Middle frontal gyrus (tissue), 1 donor: Measurements from ENCODE around the gene SLC9A3.
"Not testable (repeated sequence)": the region's sequence is repeated elsewhere in the genome, so short reads cannot be mapped to it uniquely, and the experiment has no call there.

ENCODE experiments used
- DNase-seq: peaks from one replicate; pipeline ENCODE4 v3.0.0-alpha.2; 2015; ENCODE audit warnings: low spot score; ENCODE audit errors: extremely low spot score

SLC9A3 gene

DNA sequence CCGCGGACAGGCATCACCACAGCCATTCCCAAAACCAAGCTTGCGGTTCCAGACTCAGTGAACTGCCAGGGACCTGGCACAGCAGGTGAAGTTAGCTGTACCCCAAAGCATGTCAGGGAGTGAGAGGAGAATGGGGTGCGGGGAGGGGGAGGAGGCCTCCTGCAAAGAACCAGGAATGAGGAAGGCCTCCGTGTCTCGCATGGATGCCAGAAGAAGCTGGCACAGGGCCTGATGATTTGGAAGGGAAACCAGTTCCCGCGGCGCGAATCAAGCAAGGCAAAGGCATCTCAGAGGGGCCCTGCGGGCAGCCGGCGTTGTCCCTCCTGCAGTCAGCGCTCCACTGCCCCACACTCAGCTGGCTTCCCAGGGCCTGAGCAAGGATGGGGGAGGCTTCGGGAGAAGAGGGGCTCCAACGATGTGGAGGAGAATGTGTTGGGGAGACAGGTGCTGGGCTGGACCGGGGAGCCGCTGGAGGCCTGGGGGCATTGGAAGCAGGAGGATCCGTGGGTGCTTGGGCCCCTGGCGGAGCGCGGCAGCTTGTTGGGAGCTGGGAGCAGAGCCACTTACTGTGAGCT, 14.6 kb downstream of the SLC9A3 start:
- no peak for DNase-seq

- not testable (repeated sequence) for DNase-seq
Measured at GRCh38 chr5:507986-508575, 16.2 kb downstream of the SLC9A3 start.

DNA sequence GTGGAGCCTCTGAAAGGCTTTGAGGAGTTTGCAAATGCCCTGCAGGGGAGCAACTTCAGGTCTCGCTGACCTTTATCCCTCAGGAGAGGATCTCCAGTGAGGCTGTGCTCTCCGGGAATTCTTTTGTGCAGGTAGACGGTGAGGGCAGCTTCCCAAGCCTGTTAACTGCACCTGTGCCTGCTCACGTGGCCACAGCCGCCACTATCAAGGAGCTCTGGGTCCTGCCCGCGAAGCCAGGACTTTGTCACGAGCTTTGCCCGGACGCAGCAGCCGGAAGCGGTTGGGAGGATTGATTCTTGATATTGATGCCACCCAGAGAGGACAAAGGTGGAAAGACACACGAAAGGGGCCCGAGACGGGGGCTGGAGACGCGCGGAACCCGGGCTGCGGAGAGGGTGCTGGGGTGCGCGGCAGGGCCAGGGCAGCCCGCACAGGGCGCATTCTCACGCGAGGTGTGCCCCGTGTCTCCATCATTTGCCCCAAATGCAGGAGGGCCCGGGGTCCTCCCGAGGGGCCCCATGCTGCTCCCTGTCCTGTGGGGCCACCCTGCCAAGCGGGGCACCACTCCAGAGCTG, 18.2 kb downstream of the SLC9A3 start:
- no peak for DNase-seq

DNA sequence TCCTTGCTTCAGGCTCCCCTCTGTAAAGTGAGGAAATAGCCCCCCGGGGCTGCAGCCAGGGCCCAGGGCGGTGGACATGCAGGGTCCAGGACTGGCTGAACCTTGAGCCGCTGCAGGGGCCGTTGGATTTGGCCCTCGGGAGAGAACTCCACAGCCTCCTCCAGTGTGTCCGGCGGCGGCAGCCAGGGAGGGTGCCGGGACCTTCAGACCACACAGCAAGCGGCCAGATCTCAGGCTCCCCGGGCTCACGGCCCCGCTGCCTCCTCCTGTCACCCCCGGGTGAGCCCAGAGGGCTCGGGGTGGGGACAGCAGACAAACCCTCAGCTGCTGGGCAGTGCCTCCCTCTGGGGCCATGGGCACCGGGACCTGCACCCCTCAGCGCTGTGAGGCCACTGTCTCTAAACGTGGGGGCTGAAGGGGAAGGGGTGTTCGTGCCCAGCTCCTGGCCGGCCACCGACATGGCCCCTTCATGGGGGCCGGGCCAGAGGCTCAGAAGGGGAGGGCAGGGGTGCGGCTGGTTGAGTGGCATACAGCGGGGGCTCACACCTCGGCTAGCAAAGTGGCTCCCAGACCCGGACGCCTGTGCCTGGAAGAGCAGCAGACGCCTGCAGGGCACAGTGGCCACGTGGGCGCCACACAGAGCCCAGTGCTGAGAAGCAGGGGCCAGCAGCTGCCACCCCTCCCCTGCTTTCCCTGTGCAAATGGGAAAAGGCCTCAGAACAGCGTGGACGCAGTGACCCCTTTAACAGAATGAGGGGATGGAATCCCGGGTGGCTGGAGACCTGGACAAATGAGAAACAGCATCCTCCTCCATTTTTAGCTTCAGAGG, 19.7 kb downstream of the SLC9A3 start:
- no peak for DNase-seq

- no peak for DNase-seq
Measured at GRCh38 chr5:502325-503079, 21.7 kb downstream of the SLC9A3 start.

DNA sequence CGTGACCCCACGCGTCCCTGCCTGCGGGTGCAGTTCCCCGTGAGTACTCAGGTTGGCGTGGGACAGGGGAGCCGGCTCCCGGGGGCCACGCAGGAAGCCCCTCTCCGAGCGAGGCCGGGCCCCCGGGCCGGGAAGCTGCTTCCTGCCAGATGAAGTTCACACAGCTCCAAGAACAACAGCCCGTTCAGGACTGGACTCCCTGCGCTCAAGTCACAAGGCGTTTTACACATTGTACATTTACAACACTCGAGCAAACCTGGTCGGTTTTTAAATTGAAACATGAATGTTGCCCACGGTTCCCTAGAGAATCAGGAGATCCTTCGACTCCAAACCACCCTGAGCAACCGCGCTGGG, 22.4 kb downstream of the SLC9A3 start:
- no peak for DNase-seq

GRCh38 chr5:501105-501830, 23.0 kb downstream of the SLC9A3 start:
- DNase-seq, result no peak

GRCh38 chr5:500491-500890, 23.8 kb downstream of the SLC9A3 start:
- DNase-seq, result no peak

DNA sequence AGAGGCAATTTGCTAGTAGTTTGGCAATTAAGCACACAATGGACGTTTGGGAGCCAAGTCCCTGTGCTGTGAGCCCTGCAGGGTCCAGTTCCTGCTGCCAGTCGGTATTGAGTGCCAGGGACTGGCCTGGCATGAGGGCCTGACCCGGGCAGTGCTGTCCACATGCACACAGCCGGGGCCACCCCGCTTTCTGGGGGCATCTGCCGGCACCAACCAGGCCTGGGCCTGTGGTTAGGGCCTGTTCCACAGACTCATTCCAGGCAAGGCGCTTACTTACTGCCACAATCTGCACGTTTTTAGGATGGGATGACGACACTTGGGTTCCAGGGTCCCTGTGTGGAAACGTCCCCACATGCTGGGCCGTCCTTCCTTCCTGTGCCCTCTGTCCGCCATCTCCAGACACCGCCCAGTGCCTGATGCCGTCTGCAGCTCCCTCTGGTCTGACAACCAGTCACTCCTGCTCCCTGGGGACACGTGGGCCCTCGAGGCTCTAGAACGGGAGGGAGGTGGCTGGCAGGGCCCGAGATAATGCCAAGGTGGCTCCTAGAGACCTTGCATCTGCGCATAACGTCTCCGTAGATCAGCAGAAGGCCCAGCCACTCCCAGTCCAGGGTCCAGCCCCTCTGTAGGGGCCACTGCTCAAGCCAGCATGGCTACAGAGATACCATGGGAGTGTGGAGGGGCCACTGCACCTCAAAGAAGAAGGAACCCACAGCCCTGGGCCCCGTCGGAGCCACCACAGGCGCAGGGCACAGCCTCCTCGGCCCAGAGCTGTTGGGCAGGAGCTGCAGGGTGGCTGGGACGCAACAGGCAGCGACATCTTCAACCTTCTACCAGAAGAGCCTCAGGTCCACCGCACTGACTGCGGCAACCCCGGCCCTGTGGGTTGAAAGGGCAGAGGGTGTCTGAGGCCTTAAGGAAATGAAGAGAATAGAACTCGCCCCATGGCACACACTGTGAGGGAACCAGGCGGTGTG, 24.7 kb downstream of the SLC9A3 start:
- DNase-seq, result no peak

GRCh38 chr5:497871-498509, 26.3 kb downstream of the SLC9A3 start:
- DNase-seq, result no peak

DNA sequence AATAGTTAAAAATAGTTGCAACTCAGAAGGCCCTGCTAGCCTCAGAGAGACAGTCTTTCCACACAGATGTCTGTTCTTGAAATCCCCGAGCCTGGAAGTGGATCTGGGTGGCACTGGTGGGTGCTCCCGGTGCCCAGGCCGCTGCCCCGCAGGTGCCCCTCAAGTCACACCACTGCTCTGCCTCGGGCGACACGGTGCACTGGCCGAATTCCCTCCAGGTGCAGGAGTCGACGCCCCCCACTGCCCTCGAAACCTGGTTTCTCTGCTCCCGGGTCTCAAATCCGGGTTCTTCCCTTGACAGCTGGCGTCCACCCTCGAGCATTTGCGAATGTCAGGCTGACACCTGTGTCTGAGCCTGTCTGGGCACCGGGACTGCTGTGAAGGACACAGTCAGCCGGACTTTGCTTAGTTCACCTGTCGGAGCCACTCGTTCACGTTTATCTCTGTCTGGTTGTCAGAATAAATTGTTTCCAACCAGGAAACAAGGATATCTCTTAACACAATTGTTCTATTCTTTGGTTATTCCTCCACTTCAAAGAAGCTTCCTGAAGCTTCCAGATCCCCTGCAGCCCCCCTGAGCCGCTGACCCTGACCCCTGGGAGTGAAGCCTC, 27.1 kb downstream of the SLC9A3 start:
- no peak for DNase-seq

- no peak for DNase-seq
Measured at GRCh38 chr5:496028-496427, 28.2 kb downstream of the SLC9A3 start.

GRCh38 chr5:494667-495255, 29.5 kb downstream of the SLC9A3 start:
- no peak for DNase-seq

- DNase-seq, result no peak
Measured at GRCh38 chr5:493758-494157, 30.5 kb downstream of the SLC9A3 start.

GRCh38 chr5:493119-493701, 31.0 kb downstream of the SLC9A3 start:
- no peak for DNase-seq

GRCh38 chr5:492314-492893, 31.8 kb downstream of the SLC9A3 start:
- no peak for DNase-seq

DNA sequence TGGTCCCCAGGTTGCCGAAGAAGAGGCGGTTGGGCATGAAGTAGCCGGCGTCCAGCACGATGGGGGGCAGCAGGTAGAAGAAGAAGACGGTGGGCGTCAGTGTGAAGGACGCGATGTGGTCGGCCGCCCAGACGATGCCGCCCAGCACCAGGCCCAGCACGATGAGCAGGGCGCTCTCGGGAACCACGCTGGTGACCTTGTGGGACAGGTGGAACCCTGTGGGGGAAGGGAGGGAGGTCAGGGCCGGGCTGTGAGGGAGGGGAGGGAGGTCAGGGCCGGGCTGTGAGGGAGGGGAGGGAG, 32.4 kb downstream of the SLC9A3 start:
- DNase-seq, result no peak
